ENCODE results near the gene MYO5C.

GRCh38 chr15:52324109-52324508 lies 28.5 kb upstream of the MYO5C start:
- no peak for TF ChIP-seq CTCF (IDR thresholded peaks at IDR 0.05)
- TF ChIP-seq POLR2AphosphoS5 (IDR thresholded peaks at IDR 0.05): no peak

Data from transverse colon (tissue), 4 donors.